ENCODE measurements around the gene BCL2L13. TPM values are rescaled to one million over a fixed set of nuclear protein-coding genes. Genes with fewer than 3 reads are reported as not detected.
A peak's percentile ranks its signal among the peaks of the same experiment; 100 is the strongest.

Gene BCL2L13
- total RNA-seq, 4 donors from 2014 or later: 59.7 to 85.7 (median 64.8) TPM

- no peak for TF ChIP-seq CTCF (IDR thresholded peaks at IDR 0.05)
- DNase-seq (ENCODE audit: low spot score): no peak
- no peak for ATAC-seq (ENCODE audit: low FRiP score)
Observed at GRCh38 chr22:17738386-17739128, 100.0 kb downstream of the BCL2L13 start.

- ATAC-seq (ENCODE audit: low FRiP score) (no peak), DNase-seq (ENCODE audit: low spot score) (no peak)
- no peak for TF ChIP-seq CTCF (IDR thresholded peaks at IDR 0.05)
Observed at GRCh38 chr22:17739196-17739975, 100.8 kb downstream of the BCL2L13 start.

- no peak for TF ChIP-seq CTCF (IDR thresholded peaks at IDR 0.05)
- DNase-seq (ENCODE audit: low spot score) (no peak), ATAC-seq (ENCODE audit: low FRiP score) (no peak)
Observed at GRCh38 chr22:17741866-17742526, 103.4 kb downstream of the BCL2L13 start.

- TF ChIP-seq CTCF (IDR thresholded peaks at IDR 0.05): no peak
- peak; percentile 59 for ATAC-seq (ENCODE audit: low FRiP score)
- peak; percentile 34 for DNase-seq (ENCODE audit: low spot score)
Observed at GRCh38 chr22:17742527-17742902, 104.0 kb downstream of the BCL2L13 start.

GRCh38 chr22:17743661-17744411 lies 105.3 kb downstream of the BCL2L13 start:
- DNase-seq (ENCODE audit: low spot score) (no peak), ATAC-seq (ENCODE audit: low FRiP score) (no peak)
- no peak for TF ChIP-seq CTCF (IDR thresholded peaks at IDR 0.05)

GRCh38 chr22:17744430-17744829 lies 105.9 kb downstream of the BCL2L13 start:
- no peak for TF ChIP-seq CTCF (IDR thresholded peaks at IDR 0.05)
- DNase-seq (ENCODE audit: low spot score) (no peak), ATAC-seq (ENCODE audit: low FRiP score) (no peak)
